ENCODE results near the gene BEND3. TPM values are rescaled to one million over a fixed set of nuclear protein-coding genes. Genes with fewer than 3 reads are reported as not detected.

BEND3 gene
- total and polyA plus RNA-seq, 2 experiments from 2014 or later = 9.2 to 33.7 TPM

DNA sequence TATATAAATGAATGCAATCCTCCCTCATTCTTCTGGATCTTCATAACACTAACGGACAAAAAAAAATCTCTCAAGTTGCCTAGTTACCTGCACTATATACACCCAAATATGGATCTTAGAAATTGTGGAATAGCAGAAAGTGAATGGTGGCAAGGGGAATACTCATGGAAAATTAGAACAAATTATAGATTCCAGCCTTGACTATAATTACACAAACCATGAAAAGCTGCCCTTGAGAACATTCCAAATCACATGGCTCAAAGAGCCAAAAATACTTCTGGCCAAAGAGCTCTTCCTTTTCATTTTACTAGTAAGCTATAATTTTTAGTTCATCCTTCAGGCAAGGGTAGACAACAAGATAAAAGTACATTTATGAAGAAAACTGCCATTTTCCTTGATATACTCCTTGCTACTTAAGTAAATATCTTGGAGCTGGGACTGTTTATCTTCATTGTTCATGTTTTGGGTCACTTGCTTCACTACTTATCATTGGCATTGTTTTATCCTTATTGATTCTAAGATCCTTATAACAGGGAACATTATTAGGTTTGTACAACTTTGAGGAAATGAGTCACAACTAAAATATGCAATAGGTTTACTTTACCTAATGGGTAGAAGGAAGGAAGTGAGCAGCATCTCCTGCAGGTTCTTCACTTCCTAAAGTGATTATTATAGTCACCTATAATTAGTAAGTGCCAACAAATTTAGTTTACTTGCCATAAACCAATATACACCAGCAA lies 93.7 kb downstream of the BEND3 start:
- H3K9me3 Mint-ChIP-seq = no peaks in the 10 kb centered on the region
- no peak overlapping the region for H3K27ac Mint-ChIP-seq
- Histone ChIP-seq H3F3A (replicated peaks; ENCODE audit: low read depth) (no peaks in the 10 kb centered on the region), H2AFZ (no peak overlapping the region; the same call in 1 of the 2 replicates), H3K27me3 (ENCODE audit: insufficient read depth) (no peaks in the 10 kb centered on the region), H4K20me1 (replicated peaks; ENCODE audit: insufficient read depth) (no peaks in the 10 kb centered on the region), H3K79me2 (replicated peaks; ENCODE audit: insufficient read depth) (no peaks in the 10 kb centered on the region), H3K9me2 (ENCODE audit: insufficient read depth) (no peaks in the 10 kb centered on the region), H3K27ac (ENCODE audit: low read depth) (no peak overlapping the region), H3K4me2 (no peak overlapping the region), H3K4me1 (ENCODE audit: insufficient read depth) (no peaks in the 10 kb centered on the region), H3K4me3 (no peak overlapping the region), H3K36me3 (ENCODE audit: insufficient read depth) (no peaks in the 10 kb centered on the region)
- H3K27me3 Mint-ChIP-seq (ENCODE audit: insufficient read depth, low read depth, poor library complexity) = peaks cover 2% of the 10 kb centered on the region
- no peak overlapping the region for H3K4me3 Mint-ChIP-seq
- TF ChIP-seq EZH2phosphoT487 (IDR thresholded peaks at IDR 0.05; ENCODE audit: unreplicated experiment) (no peak), NANOG (IDR thresholded peaks at IDR 0.05; ENCODE audit: borderline replicate concordance) (no peak), CREB1 (CRISPR knock-in tag; IDR thresholded peaks at IDR 0.05; ENCODE audit: low read depth) (no peak), JUNB (IDR thresholded peaks at IDR 0.05; ENCODE audit: unreplicated experiment) (no peak), ZNF331 (CRISPR knock-in tag; IDR thresholded peaks at IDR 0.05; ENCODE audit: low read depth) (no peak), ZNF114 (CRISPR knock-in tag; IDR thresholded peaks at IDR 0.05) (no peak), STAT1 (IDR thresholded peaks at IDR 0.05; ENCODE audit: unreplicated experiment) (no peak), EZH2 (IDR thresholded peaks at IDR 0.05; ENCODE audit: low read depth, unreplicated experiment) (no peak), POLR2AphosphoS5 (IDR thresholded peaks at IDR 0.05; ENCODE audit: low read depth) (no peak)
- TF ChIP-seq, protein P1, sequence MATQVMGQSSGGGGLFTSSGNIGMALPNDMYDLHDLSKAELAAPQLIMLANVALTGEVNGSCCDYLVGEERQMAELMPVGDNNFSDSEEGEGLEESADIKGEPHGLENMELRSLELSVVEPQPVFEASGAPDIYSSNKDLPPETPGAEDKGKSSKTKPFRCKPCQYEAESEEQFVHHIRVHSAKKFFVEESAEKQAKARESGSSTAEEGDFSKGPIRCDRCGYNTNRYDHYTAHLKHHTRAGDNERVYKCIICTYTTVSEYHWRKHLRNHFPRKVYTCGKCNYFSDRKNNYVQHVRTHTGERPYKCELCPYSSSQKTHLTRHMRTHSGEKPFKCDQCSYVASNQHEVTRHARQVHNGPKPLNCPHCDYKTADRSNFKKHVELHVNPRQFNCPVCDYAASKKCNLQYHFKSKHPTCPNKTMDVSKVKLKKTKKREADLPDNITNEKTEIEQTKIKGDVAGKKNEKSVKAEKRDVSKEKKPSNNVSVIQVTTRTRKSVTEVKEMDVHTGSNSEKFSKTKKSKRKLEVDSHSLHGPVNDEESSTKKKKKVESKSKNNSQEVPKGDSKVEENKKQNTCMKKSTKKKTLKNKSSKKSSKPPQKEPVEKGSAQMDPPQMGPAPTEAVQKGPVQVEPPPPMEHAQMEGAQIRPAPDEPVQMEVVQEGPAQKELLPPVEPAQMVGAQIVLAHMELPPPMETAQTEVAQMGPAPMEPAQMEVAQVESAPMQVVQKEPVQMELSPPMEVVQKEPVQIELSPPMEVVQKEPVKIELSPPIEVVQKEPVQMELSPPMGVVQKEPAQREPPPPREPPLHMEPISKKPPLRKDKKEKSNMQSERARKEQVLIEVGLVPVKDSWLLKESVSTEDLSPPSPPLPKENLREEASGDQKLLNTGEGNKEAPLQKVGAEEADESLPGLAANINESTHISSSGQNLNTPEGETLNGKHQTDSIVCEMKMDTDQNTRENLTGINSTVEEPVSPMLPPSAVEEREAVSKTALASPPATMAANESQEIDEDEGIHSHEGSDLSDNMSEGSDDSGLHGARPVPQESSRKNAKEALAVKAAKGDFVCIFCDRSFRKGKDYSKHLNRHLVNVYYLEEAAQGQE (IDR thresholded peaks at IDR 0.05; ENCODE audit: unreplicated experiment) = no peak
- TF ChIP-seq, protein P2, sequence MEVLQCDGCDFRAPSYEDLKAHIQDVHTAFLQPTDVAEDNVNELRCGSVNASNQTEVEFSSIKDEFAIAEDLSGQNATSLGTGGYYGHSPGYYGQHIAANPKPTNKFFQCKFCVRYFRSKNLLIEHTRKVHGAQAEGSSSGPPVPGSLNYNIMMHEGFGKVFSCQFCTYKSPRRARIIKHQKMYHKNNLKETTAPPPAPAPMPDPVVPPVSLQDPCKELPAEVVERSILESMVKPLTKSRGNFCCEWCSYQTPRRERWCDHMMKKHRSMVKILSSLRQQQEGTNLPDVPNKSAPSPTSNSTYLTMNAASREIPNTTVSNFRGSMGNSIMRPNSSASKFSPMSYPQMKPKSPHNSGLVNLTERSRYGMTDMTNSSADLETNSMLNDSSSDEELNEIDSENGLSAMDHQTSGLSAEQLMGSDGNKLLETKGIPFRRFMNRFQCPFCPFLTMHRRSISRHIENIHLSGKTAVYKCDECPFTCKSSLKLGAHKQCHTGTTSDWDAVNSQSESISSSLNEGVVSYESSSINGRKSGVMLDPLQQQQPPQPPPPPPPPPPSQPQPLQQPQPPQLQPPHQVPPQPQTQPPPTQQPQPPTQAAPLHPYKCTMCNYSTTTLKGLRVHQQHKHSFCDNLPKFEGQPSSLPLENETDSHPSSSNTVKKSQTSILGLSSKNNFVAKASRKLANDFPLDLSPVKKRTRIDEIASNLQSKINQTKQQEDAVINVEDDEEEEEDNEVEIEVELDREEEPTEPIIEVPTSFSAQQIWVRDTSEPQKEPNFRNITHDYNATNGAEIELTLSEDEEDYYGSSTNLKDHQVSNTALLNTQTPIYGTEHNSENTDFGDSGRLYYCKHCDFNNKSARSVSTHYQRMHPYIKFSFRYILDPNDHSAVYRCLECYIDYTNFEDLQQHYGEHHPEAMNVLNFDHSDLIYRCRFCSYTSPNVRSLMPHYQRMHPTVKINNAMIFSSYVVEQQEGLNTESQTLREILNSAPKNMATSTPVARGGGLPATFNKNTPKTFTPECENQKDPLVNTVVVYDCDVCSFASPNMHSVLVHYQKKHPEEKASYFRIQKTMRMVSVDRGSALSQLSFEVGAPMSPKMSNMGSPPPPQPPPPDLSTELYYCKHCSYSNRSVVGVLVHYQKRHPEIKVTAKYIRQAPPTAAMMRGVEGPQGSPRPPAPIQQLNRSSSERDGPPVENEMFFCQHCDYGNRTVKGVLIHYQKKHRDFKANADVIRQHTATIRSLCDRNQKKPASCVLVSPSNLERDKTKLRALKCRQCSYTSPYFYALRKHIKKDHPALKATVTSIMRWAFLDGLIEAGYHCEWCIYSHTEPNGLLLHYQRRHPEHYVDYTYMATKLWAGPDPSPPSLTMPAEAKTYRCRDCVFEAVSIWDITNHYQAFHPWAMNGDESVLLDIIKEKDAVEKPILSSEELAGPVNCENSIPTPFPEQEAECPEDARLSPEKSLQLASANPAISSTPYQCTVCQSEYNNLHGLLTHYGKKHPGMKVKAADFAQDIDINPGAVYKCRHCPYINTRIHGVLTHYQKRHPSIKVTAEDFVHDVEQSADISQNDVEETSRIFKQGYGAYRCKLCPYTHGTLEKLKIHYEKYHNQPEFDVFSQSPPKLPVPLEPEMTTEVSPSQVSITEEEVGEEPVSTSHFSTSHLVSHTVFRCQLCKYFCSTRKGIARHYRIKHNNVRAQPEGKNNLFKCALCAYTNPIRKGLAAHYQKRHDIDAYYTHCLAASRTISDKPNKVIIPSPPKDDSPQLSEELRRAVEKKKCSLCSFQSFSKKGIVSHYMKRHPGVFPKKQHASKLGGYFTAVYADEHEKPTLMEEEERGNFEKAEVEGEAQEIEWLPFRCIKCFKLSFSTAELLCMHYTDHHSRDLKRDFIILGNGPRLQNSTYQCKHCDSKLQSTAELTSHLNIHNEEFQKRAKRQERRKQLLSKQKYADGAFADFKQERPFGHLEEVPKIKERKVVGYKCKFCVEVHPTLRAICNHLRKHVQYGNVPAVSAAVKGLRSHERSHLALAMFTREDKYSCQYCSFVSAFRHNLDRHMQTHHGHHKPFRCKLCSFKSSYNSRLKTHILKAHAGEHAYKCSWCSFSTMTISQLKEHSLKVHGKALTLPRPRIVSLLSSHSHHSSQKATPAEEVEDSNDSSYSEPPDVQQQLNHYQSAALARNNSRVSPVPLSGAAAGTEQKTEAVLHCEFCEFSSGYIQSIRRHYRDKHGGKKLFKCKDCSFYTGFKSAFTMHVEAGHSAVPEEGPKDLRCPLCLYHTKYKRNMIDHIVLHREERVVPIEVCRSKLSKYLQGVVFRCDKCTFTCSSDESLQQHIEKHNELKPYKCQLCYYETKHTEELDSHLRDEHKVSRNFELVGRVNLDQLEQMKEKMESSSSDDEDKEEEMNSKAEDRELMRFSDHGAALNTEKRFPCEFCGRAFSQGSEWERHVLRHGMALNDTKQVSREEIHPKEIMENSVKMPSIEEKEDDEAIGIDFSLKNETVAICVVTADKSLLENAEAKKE (CRISPR knock-in tag; IDR thresholded peaks at IDR 0.05) = no peak
- TF ChIP-seq, protein P3, sequence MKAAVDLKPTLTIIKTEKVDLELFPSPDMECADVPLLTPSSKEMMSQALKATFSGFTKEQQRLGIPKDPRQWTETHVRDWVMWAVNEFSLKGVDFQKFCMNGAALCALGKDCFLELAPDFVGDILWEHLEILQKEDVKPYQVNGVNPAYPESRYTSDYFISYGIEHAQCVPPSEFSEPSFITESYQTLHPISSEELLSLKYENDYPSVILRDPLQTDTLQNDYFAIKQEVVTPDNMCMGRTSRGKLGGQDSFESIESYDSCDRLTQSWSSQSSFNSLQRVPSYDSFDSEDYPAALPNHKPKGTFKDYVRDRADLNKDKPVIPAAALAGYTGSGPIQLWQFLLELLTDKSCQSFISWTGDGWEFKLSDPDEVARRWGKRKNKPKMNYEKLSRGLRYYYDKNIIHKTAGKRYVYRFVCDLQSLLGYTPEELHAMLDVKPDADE (IDR thresholded peaks at IDR 0.05) = no peak
- TF ChIP-seq, protein P4, sequence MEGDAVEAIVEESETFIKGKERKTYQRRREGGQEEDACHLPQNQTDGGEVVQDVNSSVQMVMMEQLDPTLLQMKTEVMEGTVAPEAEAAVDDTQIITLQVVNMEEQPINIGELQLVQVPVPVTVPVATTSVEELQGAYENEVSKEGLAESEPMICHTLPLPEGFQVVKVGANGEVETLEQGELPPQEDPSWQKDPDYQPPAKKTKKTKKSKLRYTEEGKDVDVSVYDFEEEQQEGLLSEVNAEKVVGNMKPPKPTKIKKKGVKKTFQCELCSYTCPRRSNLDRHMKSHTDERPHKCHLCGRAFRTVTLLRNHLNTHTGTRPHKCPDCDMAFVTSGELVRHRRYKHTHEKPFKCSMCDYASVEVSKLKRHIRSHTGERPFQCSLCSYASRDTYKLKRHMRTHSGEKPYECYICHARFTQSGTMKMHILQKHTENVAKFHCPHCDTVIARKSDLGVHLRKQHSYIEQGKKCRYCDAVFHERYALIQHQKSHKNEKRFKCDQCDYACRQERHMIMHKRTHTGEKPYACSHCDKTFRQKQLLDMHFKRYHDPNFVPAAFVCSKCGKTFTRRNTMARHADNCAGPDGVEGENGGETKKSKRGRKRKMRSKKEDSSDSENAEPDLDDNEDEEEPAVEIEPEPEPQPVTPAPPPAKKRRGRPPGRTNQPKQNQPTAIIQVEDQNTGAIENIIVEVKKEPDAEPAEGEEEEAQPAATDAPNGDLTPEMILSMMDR (conservative IDR thresholded peaks at IDR 0.05; ENCODE audit: low read depth in 2 of 2) = no peak
- no peaks in the 10 kb centered on the region for H3K4me1 Mint-ChIP-seq
- H3K36me3 Mint-ChIP-seq (ENCODE audit: low read depth) = no peaks in the 10 kb centered on the region
- ATAC-seq (no peak), DNase-seq (ENCODE audit: low spot score) (no peak)

Measured in GM23338 (cell line).